DND-41 (cell line): ENCODE measurements around the gene MANSC4.

Experiments used
- CTCF ChIP-seq: IDR thresholded peaks from 2 replicates; pipeline ENCODE4 v1.5.1; 2012; ENCODE audit warnings: borderline replicate concordance, low read length, moderate library complexity, mild to moderate bottlenecking; ENCODE audit not compliant: poor library complexity, severe bottlenecking; ENCODE audit errors: extremely low read depth
- EZH2 ChIP-seq: IDR thresholded peaks from 3 replicates; pipeline ENCODE4 v1.6.1; 2012; ENCODE audit warnings: borderline replicate concordance, low read depth, mild to moderate bottlenecking, moderate library complexity, low read length, inconsistent platforms; ENCODE audit not compliant: severe bottlenecking

DNA sequence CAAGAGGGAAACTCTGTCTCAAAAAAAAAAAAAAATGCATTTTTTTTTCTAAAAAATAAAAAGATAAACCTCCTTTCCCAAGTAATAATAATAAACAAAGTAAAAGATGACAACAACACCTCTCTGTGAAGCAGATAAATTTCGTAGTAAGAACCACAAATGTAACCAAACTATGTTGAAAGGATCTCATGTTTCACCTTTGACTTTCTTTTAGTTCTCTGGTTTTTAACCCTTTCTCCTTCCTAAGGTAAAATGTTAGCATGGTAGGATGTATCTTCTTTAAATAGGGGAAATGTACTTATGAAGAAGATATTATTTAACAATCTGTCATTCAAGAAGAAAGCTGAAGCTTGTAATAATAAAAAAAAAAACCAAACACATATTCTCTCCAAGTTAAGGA, 1.8 kb downstream of the MANSC4 start:
- no peak for TF ChIP-seq CTCF
- TF ChIP-seq EZH2 = no peak
